Kidney capillary endothelial cell (primary cell): Measurements from ENCODE around the gene DYDC2.

ENCODE experiments used
- DNase-seq: peaks from one replicate; pipeline ENCODE4 v3.0.0-alpha.2; 2018; ENCODE audit warnings: low spot score

Gene DYDC2

DNA sequence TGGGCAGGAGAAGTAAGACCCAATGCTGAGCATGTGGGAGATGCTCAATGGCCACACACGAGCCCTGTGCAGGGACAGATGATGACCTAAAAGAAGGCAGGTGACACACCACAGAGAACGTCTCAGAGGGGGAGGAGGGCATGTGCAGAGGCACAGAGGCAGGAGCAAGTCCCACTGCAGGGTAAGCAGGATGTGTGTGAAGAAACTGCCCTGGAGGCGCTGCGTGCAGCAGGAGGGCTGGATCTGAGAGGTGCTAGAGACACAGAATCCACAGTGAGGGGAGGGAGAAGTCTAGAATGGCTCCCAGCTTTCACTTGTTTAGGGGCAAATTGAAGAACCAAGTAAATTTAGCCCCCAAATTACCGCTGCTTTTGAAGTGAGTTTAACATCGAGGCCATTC lies 14.9 kb downstream of the DYDC2 start:
- no peak for DNase-seq

DNA sequence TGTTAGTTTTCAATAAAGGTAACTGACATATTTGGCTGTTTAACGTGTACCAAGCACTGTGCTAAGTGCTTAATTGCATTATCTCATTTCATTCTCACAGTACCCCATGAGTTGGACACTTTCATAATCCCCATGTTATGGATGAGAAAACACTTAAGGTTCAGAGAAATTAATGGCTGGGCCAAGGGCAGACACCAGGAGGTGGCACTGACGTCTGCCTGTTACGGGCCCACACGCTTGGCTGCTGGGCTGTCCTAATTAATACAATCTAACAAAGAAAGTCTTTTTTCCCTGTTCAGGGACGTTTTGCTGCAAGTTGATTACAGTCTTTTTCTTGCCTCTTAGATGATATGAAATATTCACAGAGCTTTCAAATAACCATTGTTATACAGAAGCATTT lies 16.1 kb downstream of the DYDC2 start:
- no peak for DNase-seq

GRCh38 chr10:80373502-80373901 lies 16.9 kb downstream of the DYDC2 start:
- no peak for DNase-seq

DNA sequence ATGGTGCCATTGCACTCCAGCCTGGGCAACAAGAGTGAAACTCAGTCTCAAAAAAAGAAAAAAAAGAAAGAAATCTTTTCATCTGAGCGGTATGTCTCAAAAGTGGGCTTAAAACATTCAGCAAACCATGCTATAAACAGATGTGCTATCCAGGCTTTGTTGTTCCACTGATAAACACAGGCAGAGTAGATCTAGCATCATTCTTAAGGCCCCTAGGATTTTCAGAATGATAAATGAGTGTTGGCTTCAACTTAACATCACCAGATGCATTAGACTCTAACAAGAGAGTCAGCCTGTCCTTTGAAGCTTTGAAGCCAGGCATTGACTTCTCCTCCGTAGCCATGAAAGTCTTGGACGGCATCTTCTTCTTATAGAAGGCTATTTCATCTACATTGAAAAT lies 23.1 kb downstream of the DYDC2 start:
- DNase-seq: no peak

DNA sequence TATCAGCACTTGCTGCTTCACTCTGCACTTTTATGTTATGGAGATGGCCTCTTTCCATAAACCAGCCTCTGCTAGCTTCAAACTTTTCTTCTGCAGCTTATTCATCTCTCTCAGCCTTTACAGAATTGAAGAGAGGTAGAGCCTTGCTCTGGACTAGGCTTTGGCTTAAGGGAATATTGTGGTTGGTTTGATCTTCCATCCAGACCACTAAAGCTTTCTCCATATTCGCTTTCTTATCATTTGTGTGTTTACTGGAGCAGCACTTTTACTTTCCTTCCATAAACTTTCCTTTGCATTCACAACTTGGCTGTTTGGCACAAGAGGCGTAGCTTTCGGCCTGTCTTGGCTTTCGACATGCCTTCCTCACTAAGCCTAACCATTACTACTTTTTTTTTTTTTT lies 23.6 kb downstream of the DYDC2 start:
- DNase-seq: no peak

GRCh38 chr10:80382989-80383388 lies 26.4 kb downstream of the DYDC2 start:
- DNase-seq: peak; percentile 62

DNA sequence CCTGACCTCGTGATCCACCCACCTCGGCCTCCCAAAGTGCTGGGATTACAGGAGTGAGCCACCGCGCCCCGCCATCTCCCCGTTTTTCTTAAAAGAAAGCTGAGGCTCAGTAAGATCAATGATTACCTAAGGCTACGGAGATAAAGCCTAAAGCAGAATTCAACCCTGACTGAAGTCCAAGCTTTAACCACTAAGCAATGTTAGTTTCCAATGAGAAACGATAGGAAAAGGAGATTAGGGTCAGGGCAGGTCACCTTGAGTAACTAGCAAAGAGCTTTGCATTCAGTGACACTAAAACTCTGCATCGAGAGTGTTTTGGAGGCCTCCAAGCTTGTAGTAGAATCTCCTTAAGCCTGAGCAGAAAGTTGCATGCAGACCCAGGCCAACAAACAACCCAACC lies 34.2 kb downstream of the DYDC2 start:
- DNase-seq: no peak

DNA sequence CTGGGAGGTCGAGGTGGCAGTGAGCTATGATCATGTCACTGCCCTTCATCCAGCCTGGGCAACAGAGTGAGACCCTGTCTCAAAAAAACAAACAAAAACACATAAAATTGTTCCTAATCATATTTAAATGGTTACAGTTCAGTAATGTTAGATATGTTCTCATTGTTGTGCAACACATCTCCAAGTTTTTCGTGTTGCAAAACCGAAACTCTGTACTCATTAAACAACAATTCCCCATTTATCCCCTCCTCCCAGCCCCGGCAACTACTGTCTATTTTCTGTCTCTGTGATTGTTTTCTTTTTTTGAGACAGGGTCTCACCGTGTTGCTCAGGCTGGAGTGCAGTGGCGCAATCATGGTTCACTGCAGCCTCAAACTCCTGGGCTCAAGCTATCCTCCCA lies 35.7 kb downstream of the DYDC2 start:
- DNase-seq: no peak

DNA sequence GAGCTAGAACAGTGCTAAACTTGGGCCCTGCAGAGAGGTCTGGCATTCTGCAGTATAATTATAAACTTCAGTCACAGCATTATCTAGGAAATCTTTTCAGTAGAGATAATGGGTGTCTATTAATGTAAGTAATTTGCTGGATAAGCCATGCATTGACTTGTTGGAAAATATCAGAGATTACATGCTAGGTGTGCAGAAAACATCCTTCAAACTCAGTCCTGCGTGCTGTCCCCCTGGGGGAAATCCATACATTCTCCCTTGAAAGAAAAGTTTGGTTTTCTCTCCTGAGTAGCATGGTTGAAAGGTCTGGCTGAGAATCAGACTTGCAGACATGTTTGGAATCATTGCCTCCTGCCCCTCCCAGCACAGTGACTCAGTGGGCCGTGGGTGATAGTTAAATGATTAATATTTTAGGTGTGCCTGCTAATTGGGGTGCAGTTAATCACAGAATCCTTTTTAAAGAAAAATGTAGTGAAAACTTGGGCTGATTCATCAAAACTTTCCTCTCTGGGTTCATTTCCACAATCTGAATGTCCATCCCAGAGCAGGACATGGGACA lies 37.9 kb downstream of the DYDC2 start:
- no peak for DNase-seq

- DNase-seq: no peak
Measured at GRCh38 chr10:80397014-80397413, 40.4 kb downstream of the DYDC2 start.

DNA sequence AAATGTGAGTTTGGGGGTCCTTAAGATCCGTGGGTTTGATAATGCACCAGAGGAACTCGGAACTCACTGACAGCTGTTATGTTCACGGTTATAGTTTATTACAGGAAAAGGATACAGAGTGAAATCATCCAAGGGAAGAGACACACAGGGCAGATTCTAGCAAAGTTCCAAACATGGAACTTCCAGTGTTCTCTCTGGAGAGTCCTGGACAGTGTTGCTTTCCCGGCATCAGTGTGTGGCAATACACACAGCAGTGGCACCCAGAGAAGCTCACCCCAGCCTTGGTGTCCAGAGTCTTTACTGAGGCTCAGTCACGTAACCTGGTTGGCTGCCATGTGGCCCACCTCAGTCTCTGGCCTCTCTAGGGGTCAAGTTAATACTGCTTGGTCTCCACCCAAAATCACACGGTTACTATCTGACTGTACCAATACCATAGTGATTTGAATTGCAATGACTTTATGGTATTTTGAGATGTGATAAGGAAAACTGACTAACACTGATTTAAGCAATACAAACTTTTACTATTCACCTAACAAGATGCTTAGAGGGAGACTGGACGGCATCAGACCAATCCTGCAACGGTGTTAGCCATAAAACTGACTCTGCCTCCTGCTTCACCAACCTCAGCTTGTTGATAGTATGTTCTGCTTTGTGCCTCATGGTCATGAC lies 43.7 kb downstream of the DYDC2 start:
- no peak for DNase-seq

DNA sequence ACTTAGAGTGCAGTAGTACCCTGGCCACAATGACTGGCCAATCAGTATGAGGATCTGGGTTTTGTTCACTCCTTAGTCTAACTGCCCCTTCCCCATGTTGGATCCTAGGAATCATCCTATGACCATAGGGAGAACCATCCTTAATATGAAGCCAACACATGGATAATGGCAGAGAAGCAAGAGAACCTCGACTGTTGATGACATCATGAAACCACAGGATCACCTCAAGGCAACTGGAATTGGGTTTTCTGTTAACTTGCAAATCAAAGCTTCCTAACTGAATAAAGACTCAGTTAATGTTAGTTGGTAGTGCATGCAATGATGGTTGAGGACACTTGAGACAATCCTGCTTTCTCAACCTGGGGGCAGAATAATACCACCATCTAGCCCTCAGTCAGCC lies 48.5 kb downstream of the DYDC2 start:
- no peak for DNase-seq

- no peak for DNase-seq
Measured at GRCh38 chr10:80405626-80406025, 49.0 kb downstream of the DYDC2 start.

DNA sequence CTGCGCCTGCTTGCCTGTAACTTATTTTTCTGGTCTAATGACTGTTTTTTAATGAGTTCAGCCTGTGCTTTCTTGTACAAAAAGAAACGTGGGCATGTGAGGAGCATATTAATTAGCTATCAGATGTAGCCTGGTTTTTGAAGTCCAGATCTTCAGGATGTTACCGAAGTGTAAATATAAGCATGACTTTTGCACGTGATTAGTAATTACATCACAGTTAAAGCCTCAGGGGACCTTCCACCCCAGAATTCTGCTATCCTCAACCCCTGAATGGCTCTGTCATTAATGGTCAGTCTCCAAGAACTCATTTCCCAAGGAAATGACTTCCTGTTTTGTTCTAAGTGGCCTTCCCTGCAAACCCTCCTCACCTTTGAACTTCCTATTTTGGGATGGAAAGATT lies 49.6 kb downstream of the DYDC2 start:
- no peak for DNase-seq

- peak; percentile 68 for DNase-seq
Measured at GRCh38 chr10:80407812-80408241, 51.2 kb downstream of the DYDC2 start.

- DNase-seq: peak; percentile 72
Measured at GRCh38 chr10:80408242-80409101, 51.9 kb downstream of the DYDC2 start, which contains the start of gene PRXL2A. Gene PRXL2A, plus strand, starts transcription at chr10:80408551. Its CDS starts 11,917 bp downstream, at chr10:80420468.

DNA sequence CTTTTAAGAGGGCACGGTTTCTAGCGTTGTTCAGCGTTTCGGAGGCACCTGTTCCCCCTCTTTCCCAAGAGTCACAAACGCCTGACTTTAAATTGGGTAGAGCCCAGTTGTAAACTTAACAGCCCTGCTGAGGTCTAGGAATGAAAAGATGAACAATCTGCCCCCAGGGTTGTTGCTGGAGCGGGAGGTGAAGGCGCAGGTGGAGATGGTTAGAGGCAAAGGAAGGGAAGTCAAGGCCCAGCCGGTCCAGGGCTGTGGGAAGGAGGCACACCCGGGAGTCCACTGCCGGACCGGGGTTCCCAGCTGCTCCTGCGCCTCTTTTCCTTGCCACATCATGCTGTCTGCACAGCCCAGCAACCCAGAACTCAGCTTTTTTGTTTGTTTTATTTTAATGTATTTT lies 52.5 kb downstream of the DYDC2 start:
- no peak for DNase-seq

- no peak for DNase-seq
Measured at GRCh38 chr10:80410122-80410521, 53.5 kb downstream of the DYDC2 start.

GRCh38 chr10:80410578-80411145 lies 54.1 kb downstream of the DYDC2 start:
- no peak for DNase-seq

DNA sequence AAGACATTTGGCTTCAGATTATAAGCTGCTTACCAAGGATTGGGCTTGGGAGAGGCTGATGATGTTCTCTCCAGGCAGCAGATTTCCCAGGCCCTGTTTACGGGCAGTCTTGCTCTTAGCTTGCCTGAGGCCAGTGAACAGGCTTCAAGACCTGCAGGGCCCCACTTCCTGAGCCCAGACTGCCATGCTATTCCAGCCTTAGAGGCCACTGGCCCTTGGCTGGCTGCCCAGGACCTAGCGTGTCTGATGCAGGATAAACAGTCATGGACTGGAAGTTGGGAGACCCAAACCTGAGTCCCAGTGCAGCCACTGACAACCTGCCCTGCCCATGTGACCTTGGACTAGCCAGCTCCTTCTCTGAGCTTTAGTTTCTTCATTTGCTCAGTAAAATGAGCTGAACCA lies 54.7 kb downstream of the DYDC2 start:
- DNase-seq: peak; percentile 81

DNA sequence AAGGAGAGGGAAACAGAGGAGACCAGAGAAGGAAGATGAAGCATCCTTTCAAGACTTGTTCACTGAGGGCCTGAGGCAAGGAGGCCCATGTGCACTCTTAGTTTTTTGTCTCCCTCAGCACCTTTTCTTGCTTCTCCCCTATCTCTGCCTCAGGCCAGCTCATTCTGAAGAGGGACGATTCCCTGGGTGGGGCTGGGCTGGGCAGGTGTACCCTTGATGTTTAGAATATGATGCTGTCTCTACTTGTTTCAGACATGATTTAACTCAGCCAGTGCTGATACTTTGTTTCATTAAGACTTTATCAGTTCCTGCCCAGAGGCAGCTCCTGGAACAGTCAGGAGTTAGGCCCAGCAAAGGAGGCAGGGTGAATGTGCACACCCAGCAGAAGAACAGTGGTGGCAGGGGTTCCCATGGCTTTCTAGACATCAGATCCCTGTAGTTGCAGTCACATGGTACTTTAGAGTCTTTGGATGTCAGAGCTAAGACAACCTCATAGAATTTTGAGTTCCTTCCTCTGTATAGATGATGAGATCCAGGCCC lies 55.2 kb downstream of the DYDC2 start:
- DNase-seq: no peak

DNA sequence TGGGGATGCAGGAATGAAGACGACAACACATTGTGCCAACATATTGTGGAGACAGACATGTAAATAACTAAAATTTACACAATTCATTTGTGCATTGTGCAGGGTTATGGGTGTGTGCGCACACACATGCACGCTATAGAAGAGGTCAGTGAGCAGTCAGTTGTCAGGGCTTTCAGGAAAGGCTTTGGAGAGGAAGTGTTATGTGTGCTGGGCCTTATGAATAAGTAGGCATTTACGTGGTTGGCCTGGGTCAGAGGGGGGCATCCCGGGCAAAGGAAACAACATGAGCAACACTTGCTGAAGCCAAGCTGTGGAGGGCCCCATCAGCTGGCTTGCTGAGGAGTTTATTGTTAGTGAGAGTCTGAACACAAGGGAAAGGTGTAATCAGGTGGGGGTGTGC lies 55.9 kb downstream of the DYDC2 start:
- DNase-seq: peak; percentile 94
